CD4-positive, alpha-beta T cell treated with Interferon alpha-2 for 1 hour (primary cell): ENCODE data around the gene USP28.
"Not testable (repeated sequence)": the region's sequence is repeated elsewhere in the genome, so short reads cannot be mapped to it uniquely, and the experiment has no call there.

ENCODE experiments used
- DNase-seq, 2 donors: peaks; one replicate each; pipeline ENCODE4 v3.0.0-alpha.2; 2020 to 2022

USP28 gene, protein sequence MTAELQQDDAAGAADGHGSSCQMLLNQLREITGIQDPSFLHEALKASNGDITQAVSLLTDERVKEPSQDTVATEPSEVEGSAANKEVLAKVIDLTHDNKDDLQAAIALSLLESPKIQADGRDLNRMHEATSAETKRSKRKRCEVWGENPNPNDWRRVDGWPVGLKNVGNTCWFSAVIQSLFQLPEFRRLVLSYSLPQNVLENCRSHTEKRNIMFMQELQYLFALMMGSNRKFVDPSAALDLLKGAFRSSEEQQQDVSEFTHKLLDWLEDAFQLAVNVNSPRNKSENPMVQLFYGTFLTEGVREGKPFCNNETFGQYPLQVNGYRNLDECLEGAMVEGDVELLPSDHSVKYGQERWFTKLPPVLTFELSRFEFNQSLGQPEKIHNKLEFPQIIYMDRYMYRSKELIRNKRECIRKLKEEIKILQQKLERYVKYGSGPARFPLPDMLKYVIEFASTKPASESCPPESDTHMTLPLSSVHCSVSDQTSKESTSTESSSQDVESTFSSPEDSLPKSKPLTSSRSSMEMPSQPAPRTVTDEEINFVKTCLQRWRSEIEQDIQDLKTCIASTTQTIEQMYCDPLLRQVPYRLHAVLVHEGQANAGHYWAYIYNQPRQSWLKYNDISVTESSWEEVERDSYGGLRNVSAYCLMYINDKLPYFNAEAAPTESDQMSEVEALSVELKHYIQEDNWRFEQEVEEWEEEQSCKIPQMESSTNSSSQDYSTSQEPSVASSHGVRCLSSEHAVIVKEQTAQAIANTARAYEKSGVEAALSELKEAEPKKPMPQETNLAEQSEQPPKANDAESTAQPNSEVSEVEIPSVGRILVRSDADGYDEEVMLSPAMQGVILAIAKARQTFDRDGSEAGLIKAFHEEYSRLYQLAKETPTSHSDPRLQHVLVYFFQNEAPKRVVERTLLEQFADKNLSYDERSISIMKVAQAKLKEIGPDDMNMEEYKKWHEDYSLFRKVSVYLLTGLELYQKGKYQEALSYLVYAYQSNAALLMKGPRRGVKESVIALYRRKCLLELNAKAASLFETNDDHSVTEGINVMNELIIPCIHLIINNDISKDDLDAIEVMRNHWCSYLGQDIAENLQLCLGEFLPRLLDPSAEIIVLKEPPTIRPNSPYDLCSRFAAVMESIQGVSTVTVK

DNA sequence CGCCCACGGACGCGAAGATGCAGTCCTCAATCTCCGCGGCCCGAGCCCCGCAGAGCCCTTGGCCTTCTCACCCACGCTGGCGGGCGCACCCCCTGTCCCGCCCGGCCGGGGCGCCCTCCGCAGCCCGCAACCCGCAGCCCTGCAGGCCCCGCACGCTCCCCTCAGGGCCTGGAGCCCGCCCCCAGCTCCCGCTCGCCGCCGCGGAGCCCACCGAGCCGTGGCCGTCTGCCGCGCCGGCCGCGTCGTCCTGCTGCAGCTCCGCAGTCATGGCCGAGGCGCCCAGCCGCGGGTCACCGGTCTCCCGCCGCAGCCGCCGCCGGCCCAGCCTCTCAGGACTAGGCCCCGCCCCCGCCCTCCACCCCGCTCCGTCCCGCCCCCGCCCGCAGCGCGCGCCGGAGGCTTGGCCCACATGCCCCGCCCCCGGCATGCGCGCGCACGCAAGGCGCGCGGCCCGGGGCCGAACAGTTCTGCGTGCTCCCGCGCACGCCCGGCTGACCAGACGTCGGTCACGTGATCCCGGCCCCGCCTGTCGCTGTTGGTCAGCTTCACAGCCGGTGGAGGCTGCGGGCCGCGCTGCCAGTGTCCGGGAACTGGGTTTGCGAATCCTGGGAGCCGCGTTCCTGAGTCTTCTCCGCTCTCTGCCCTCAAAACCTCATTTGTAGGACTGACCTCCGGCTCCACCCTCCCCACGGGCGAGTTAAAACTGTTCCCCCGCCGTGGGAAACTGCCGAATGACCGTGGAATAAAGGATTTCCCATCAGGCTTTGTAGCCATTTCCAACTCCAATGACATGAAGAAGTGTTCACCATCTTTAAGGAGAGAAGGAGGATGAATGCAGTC, at the start of gene USP28:
TSS of gene USP28 (minus strand) at position 339 of the 840 bp plus-strand sequence. CDS start at position 268, 71 bp downstream.
- peak; percentile 84 to 85 for DNase-seq

DNA sequence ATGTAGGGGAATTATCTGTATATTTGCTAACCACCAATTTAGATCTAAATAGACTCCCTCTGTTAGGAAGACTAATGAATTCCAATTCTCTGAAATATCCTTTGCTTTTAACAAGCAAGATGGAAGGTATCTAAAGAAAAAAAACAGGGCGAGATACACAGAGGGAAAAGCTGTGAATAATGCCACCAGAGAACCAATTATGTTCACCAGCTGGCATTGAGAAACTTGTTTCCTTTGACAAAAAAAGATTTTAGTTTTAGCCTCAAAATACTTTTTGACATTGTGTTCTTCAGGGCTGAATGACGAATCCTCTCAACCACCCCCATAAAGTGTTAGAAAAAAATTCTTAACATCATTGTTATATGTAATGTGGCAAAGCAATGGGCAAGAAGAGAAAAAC, 48.2 kb upstream of the USP28 start:
- no peak for DNase-seq

DNA sequence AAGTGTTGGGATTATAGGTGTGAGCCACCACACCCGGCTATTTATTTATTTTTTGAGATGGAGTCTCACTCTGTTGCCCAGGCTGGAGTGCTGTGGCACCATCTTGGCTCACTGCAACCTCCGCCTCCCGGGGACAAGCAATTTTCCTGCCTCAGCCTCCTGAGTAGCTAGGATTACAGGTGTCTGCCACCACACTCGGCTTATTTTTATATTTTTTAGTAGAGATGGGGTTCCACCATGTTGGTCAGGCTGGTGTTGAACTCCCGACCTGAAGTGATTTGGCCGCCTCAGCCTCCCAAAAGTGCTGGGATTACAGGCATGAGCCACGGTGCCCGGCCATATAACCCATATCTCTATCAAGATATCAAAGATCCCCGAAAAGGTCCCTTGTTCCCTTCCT, 36.1 kb upstream of the USP28 start:
- DNase-seq: not testable (repeated sequence)

DNA sequence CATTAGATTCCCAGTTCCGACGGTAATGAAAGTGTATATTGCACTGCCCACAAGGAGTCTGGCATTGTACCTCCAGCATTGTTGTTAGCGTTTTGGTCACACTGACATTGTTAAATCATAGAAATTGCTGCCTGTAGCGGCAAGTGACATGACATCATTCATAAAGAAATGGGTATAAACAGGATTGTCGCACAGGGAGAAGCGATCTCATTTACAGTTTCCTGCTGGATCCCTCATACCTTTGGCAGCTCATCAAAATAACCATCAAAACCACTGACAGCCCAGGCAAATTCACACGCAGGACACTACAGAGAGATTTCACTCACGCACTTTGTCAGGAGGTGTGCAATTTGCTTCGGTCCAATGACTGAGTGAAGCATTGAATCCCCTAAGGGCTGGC, 32.7 kb upstream of the USP28 start:
- DNase-seq: no peak

DNA sequence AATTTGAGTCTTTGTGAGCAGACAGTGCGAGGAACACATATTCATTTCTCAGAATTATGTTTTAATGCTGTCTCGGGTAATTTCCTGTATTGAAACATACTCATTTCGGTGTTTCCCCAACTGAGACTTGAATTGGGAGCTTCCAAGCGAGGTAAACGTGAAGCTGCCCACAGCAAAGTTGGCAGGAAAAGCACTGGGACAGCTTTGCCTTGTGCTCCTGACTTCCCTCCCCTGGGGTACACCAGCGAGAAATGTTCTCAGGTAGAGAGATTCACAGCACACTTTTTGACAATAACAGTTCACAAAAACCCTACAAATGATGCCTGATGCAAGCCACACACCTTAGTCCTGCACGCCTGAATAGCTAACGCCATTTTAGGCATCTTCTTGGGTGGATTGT, 32.3 kb upstream of the USP28 start:
- DNase-seq: no peak

DNA sequence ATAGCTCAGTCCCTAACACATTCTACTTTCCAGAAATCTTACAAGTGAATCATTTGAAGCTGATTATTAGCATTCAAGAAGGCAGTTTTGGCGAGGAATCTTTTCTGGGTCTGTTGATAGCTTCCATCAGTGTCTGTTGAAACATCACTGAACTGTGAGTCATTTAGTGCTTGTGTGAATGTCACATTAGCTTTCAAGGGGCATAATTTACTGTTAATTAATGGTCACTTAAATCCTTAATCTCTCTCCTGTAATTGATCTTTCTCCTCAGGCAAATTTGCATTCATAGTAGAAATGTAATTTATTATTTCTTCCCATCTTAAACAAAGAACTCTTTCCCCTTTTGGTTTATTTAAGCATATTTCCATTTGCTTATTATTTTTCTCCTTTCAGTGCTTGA, 31.8 kb upstream of the USP28 start:
- no peak for DNase-seq

DNA sequence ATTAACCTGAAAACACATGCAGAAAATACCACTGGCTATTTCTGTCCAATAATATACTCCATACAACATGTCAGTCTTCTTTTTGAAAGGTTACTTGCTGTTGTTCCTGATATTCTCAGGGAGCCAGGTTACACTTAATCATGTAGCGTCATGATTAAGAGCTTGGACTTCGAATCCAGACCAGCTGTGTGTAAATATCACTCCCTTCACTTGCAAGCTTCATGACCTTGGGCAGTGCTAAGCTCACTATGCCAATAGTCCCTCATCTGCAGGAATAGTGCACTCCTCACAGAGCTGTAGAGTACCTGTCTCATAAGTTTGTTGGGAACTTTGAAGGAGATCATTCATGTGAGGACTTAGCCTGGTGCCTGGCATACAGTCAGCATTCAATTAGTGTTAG, 31.1 kb upstream of the USP28 start:
- DNase-seq: no peak

DNA sequence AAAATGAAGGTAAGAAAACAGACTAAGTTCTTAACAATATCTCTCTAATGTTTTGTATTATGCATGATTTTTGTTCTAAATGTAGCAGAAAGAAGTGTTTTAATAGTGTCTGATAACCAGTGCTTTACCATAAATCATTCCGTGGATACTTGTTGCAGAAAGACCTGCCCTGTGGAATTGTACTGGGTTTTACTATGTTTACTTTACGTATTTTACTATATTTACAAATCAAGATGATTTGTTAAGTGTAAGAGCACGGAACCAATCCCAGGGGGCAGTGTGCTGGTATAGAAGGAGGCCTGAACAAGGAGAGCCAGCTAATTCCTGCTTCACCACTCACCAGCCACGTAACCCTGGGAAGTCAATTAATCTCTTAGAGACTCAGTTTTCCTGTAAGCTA, 30.7 kb upstream of the USP28 start:
- DNase-seq: no peak

DNA sequence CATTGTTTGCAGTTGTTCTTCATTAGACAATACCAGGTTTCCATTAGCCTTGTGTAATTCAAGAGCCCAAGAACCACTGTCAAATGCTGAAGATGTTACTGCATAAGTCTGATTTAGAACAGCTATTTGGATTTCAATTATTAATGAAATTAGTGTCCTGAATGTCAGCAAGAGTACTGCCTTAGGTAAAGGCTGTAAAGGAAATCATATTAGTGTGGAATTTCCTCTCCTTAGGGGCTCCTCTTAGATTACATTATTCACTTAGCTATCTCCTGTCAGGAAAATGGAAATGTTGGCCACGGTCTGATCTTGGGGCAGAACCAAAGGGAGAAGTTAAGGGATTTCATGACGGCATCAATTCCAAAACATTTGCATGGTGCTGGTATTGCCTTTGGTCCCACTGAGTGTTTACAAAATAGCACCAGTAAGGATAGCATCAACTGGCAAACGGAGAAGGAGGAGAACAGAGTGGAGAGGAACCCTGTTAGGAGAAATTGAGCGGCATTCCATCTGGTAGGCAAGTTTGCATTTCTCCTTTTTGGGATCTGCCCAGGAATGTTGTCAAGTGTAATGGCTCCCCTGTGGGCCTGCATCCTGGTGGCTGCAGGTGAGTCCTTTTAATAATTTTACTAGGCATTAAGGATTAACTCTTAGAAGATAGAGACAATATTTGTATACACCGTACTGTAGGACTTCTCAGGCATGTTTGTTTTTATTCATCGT, 29.2 kb upstream of the USP28 start, which contains the start of gene HTR3B:
TSS of gene HTR3B (plus strand) at position 418 of the 723 bp plus-strand sequence. CDS start at position 556, 138 bp downstream.
- no peak for DNase-seq

DNA sequence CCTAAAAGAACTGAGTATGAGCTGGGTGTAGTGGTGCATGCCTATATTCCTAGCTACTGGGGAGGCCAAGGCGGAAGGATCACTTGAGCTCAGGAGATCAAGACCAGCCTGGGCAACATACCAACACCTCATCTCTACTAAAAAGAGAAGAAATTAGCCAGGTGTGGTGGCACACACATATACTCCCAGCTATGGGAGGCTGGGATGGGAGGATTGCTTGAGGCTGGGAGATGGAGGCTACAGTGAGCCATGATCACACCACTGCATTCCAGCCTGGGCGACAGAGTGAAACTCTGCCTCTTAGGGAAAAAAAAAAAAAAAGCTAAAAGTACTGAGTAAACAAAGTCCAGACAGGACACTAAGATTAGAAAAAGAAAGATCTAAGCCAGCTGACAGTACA, 25.8 kb upstream of the USP28 start:
- no peak for DNase-seq

DNA sequence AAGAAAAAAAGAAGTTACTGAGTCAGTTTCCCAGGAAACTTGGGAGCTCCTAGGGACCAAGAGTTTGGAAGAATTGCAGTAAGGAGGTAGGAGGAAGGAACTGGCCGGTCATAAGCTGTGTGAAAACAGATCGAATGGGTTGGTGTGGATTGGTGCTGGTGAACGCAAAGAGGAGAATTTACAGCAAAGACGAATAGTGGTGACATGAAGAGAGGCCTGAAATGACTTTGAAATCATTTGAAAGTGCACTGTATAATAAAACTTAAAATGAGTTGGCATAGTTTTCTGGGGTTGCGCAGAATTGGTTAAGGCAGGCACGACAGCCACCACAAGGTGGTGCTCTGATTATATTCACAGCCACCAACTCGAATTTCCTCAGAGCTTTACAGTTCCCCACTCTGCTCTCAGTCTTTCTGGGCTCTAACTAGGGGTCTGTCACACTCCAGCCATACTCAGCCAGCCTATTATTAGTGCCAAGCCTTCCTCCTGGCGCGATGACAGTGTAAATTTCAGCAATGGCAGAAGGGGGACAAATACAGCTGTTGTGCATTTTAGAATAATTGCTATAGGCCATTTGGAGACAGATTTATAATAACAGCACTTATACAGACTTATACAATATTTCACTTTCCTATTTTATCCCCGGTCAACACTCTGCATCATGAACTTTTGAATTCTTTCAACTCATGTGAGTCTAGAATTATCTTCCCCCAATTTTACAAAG, 20.9 kb upstream of the USP28 start:
- DNase-seq: peak; percentile 15 to 46

DNA sequence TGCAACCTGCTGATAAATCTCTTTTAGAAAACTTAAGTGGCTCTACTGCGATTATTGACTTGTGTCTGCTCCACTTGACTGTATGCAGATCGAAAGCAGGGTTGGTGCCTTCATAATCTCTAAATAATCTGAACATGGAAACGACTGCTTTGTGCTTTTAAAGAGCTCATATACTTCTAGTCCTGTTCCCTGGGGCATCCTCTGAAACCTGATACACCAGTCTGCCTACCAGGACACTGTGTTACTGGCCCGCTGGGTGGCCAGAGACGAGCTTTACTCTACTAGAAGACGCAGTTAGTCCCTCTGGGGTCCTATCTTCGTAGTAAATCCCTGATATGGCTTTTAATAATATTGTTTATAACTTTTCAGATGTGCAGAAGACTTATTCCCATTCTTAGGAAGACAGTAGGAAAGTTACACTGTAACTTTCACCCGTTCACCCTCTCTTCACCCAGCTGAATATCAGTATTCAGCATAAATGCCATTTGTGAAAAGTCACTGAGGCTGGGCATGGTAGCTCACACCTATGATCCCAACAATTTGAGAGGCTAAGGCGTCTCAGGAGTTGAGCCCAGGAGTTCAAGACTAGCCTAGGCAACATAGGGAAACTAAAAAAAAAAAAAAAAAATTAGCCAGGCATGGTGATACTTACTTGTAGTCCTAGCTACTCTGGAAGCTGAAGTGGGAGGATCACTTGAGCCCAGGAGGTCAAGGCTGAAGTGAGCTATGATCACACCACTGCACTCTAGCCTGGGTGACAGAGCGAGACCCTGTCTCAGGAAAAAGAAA, 20.2 kb upstream of the USP28 start:
- DNase-seq: no peak

DNA sequence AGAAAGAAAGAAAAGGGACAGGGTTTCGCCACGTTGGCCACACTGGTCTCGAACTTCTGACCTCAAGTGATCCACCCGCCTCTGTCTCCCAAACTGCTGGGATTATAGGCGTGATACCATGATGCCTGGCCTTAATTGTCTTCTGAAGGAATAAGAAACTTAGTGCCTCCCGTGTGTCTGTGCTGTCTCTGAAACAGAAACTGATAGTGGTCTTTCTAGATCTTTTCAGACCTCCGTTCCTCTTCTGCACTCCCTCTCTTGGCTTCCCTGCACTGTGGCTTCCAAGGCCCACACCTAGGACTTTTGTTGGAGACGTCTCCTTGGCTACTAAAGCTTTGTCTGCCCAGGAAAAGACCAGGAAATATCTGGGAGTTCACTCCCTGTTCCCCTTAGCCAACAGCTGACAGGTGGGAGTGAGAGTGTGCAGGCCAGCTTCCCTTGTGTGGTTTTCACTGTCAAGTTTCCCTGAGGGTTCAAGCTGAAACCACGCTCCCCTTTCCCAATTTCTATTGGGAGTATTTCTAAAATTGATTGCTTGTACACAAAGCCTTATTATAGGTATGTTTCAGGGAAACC, 19.1 kb upstream of the USP28 start:
- no peak for DNase-seq

DNA sequence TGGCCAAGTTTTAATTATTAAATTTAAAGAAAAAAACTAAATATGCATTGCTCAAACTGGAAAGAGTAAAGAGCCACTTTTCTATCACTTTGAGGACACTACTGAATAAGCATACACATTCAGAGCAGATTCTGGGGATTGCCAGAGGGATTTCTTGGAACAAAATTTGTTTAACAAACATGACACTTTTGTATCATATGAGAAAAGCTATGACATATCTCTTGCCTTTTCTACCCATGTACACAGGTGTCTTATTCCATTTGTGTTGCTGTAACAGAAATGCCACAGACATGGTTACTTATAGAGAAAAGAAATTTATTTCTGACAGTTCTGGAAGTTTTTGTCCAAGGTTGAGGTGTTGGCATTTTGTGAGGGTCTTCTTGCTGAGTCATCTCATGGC, 13.5 kb upstream of the USP28 start:
- DNase-seq: no peak

DNA sequence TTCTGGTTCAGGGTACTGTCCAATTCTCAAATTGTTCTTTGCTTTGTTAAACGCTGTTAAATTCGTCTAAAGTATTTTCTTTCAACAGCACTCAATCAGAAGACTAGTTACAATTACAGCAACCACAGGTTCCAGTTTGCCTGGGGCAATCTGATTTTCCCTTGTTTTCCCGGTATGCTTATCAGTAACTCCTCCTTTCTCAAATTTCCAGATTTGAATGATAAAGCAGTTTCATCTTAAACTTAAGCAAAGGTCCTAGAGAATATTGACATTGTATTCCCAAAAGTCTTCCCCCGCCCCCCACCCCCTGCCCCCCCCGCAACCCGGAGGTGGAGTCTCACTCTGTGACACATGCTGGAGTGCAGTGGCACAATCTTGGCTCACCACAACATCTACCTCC, 10.5 kb upstream of the USP28 start:
- no peak for DNase-seq

DNA sequence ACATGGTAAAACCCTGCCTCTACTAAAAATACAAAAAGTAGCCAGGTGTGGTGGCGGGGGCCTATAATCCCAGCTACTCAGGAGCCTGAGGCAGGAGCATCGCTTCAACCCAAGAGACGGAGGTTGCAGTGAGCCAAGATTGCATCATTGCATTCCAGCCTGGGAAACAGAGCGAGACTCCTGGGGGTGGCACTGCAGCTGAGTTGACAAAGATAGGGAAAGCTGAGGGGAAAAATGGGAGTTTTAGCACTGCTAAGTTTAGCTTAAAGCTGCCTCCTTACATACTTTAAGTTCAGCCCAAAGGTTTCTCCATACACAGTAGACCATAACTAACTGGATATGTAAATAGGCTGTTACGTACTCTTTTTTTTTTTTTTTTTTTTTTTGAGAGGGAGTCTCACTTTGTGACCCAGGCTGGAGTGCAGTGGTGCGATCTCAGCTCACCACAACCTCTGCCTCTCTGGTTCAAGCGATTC, 9.0 kb upstream of the USP28 start:
- no peak for DNase-seq

DNA sequence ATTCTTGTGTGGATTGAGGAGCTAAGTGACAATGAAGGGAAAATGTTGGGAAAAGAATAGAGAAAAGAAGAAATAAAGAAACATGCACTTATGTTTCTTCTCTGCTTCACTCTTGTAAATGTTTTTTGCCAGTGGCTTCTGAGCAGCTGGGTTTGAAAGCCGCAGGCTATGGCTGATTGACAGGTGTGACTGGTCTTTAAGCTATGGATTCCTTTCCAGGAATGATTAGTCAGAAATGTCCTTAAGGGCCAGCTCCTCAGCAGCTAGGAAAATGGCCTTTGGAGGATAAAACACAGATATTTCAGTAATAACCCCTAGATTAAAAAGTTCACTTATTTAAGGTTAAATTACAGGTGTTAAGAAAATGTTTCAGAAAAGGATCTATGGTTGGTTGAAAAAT, 6.5 kb upstream of the USP28 start:
- DNase-seq: no peak

DNA sequence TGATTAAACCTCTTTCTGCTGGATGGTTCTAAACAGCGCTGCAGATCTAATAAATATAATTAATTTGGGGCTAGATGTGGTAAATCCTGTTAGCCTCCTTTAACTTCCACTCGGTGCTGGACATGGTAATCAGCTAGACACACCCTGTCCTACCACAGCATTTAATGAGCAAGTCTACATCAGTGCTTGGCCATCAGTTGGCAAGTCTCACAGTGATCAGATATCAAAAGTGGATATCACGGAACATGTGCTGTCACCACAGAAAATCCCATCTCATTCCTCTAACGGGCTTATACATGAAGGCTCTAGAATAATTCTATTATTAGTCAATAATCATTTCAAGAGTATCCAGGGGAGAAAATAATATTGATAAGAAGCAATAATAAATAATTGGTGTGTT, 5.6 kb upstream of the USP28 start:
- DNase-seq: no peak

DNA sequence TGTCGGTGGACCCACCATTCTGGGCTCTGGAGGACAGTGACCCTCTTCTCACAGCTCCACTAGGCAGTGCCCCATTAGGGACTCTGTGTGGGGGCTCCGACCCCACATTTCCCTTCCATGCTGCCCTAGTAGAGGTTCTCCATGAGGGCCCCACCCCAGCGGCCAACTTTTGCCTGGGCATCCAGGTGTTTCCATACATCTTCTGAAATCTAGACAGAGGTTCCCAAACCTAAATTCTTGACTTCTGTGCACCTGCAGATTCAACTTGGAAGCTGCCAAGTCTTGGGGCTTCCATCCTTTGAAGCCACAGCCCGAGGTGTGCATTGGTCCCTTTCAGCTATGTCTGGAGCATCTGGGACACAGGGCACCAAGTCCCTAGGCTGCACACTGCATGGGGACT, 4.1 kb upstream of the USP28 start:
- DNase-seq: not testable (repeated sequence)

DNA sequence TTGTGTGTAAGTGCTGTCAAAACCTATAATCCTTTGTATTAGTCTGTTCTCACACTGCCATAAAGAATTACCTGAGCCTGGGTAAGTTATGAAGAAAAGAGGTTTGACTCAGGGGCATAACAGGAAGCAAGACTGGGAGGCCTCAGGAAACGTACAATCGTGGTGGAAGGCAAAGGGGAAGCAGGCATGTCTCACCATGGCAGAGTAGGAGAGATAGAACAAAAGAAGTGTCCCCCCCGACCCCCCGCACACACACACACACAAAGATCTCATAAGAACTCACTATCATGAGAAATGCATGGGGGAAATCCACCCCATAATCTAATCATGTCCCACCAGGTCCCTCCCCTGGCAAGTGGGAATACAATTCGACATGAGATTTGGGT, 2.3 kb upstream of the USP28 start:
- DNase-seq: no peak
